Body of pancreas (tissue), 4 donors: ENCODE measurements around the gene FNTB. TPM values are rescaled to one million over a fixed set of nuclear protein-coding genes. Genes with fewer than 3 reads are reported as not detected.

Experiments used
- ATAC-seq: fragments of 150-250 bp; one replicate; pipeline ENCODE4 v1.9.1; 2016
- DNase-seq, 4 donors: peaks; one replicate each; pipeline ENCODE4 v3.0.0-alpha.2; 2019
- H3K27ac ChIP-seq, 4 donors: fragments of 200-600 bp; sonication (generic); 1 replicate in 3 of 4; 2 replicates in 1 of 4; pipeline versions ENCODE4 v1.5.1 to v1.6.1; 2016 to 2019; ENCODE audit warnings: mild to moderate bottlenecking in 1 of 4, mixed read lengths in 1 of 4, moderate library complexity in 1 of 4
- H3K27me3 ChIP-seq, 2 donors: fragments of 200-600 bp; sonication (generic); one replicate each; pipeline ENCODE4 v1.6.0; 2016; ENCODE audit warnings: mild to moderate bottlenecking in 1 of 2
- H3K36me3 ChIP-seq, 2 donors: fragments of 200-600 bp; sonication (generic); replicated peaks in 1 of 2; 2 replicates each; pipeline ENCODE4 v1.5.1; 2016; ENCODE audit warnings: low read depth in 2 of 2; ENCODE audit not compliant: insufficient read depth in 1 of 2
- H3K4me1 ChIP-seq: fragments of 200-600 bp; sonication (generic); one replicate; pipeline ENCODE4 v1.6.0; 2016
- H3K4me3 ChIP-seq, 2 donors: fragments of 200-600 bp; sonication (generic); 1 replicate in 1 of 2; 2 replicates in 1 of 2; pipeline ENCODE4 v1.5.1; 2016 to 2019
- H3K9me3 ChIP-seq, 3 donors: fragments of 200-600 bp; sonication (generic); 1 replicate in 2 of 3; 2 replicates in 1 of 3; pipeline ENCODE4 v1.5.1; 2016
- CTCF ChIP-seq, 7 experiments: fragments of 450-650 bp in 4 of 7; fragments of 200-600 bp in 3 of 7; sonication (generic) in 3 of 7; IDR thresholded peaks; one replicate each; pipeline ENCODE4 v1.5.1; 2016 to 2019; ENCODE audit warnings: antibody characterized with exemption in 7 of 7
- POLR2A ChIP-seq, 3 donors: fragments of 450-650 bp; IDR thresholded peaks; one replicate each; pipeline ENCODE4 v1.6.1; 2016; ENCODE audit warnings: antibody characterized with exemption in 3 of 3, mild to moderate bottlenecking in 2 of 3
- WGBS, 2 donors: methylation state at CpG; one replicate each; pipeline ENCODE4 v1.1.5; 2017; 5-methylcytosine and 5-hydroxymethylcytosine counted together
- intact Hi-C: fragments of 100-400 bp; cut with DNase I; formaldehyde crosslinking; loops from one replicate; pipeline ENCODE4 v1.15.1; 2023
- total RNA-seq, 2 donors: library from RNA; depleted of rRNA; stranded (reverse); fragments of >200 nt; gene quantifications; one replicate each; pipeline ENCODE4 v1.1.0, GENCODE V29; 2016

The FNTB gene
- total RNA-seq, 2 donors from 2014 or later = 6.7 to 8.6 TPM

GRCh38 chr14:64970776-64971477, 15.8 kb upstream of the FNTB start:
- intact Hi-C loops = loop anchor here (10.0 kb wide), 1 partner anchor 146 kb away; no protein-coding TSS in a partner anchor
- TF ChIP-seq POLR2A (IDR thresholded peaks at IDR 0.05) = no peak
- no peak for TF ChIP-seq CTCF (IDR thresholded peaks at IDR 0.05)

GRCh38 chr14:64971491-64971942, 15.2 kb upstream of the FNTB start:
- Histone ChIP-seq H3K27me3 (no peaks in the 10 kb centered on the region), H3K27ac (peak overlapping the region in 1 of 4 donors; percentile 48), H3K36me3 (no peaks in the 10 kb centered on the region), H3K4me3 (peak overlapping the region; percentile 8 to 70), H3K9me3 (no peaks in the 10 kb centered on the region), H3K4me1 (peaks cover 17% of the 10 kb centered on the region)
- 8 to 12% methylated on average over 15 to 27 of the region's 31 CpGs for WGBS, 2 donors
- intact Hi-C loops = loop anchor here (10.0 kb wide), 1 partner anchor 147 kb away; no protein-coding TSS in a partner anchor
- TF ChIP-seq CTCF (IDR thresholded peaks at IDR 0.05) (no peak), POLR2A (IDR thresholded peaks at IDR 0.05) (no peak)
- no peak for DNase-seq
- no peak for ATAC-seq

More at GRCh38 chr14:64970776-64971477, 15.8 kb upstream of the FNTB start:
- Histone ChIP-seq H3K4me1 (peaks cover 17% of the 10 kb centered on the region), H3K27ac (no peak overlapping the region), H3K36me3 (no peaks in the 10 kb centered on the region), H3K4me3 (peak overlapping the region in 1 of 2 donors; percentile 8), H3K27me3 (no peaks in the 10 kb centered on the region), H3K9me3 (no peaks in the 10 kb centered on the region)
- no peak for DNase-seq
- no peak for ATAC-seq
- 70 to 72% methylated on average over 6 to 8 of the region's 8 CpGs for WGBS, 2 donors

GRCh38 chr14:64971943-64972791, 14.5 kb upstream of the FNTB start, which contains the start of gene RAB15:
Gene RAB15, minus strand, starts transcription at chr14:64972336. Its CDS starts 260 bp downstream, at chr14:64972076.
- TF ChIP-seq POLR2A (IDR thresholded peaks at IDR 0.05) = no peak
- TF ChIP-seq CTCF (IDR thresholded peaks at IDR 0.05) = peak in 2 of 7 experiments; percentile 14 to 22
- H3K4me1 ChIP-seq = peaks cover 17% of the 10 kb centered on the region
- DNase-seq (peak; percentile 32 to 63 (median 42)), ATAC-seq (peak; percentile 82)
- no peaks in the 10 kb centered on the region for H3K36me3 ChIP-seq
- H3K27me3 ChIP-seq = no peaks in the 10 kb centered on the region
- peak within 1 kb of the TSS; percentile 8 to 70 for H3K4me3 ChIP-seq
- H3K27ac ChIP-seq = peak within 1 kb of the TSS in 1 of 4 donors; percentile 48
- intact Hi-C loops = loop anchor here (10.0 kb wide), 1 partner anchor 147 kb away; no protein-coding TSS in a partner anchor
- 0 to 1% methylated on average over 14 to 52 of the region's 96 CpGs for WGBS, 2 donors
- H3K9me3 ChIP-seq = no peaks in the 10 kb centered on the region

GRCh38 chr14:64973026-64973442, 13.7 kb upstream of the FNTB start:
- WGBS, 2 donors = 83% methylated on average over 8 of the region's 8 CpGs
- Histone ChIP-seq H3K4me1 (peaks cover 17% of the 10 kb centered on the region), H3K9me3 (no peaks in the 10 kb centered on the region), H3K4me3 (no peak overlapping the region), H3K36me3 (no peaks in the 10 kb centered on the region), H3K27ac (no peak overlapping the region), H3K27me3 (no peaks in the 10 kb centered on the region)
- TF ChIP-seq CTCF (IDR thresholded peaks at IDR 0.05) = no peak
- no peak for ATAC-seq
- intact Hi-C loops = loop anchor here (10.0 kb wide), 1 partner anchor 148 kb away; no protein-coding TSS in a partner anchor
- DNase-seq = no peak
